ENCODE data around the gene DGKG. TPM values are rescaled to one million over a fixed set of nuclear protein-coding genes. Genes with fewer than 3 reads are reported as not detected.

DGKG gene
- total and polyA plus RNA-seq, 9 of the 15 experiments (the other 6 are each of a cell fraction or from before 2014, with no cell fraction given) = 0.01 to 0.36 (median 0.15) TPM

DNA sequence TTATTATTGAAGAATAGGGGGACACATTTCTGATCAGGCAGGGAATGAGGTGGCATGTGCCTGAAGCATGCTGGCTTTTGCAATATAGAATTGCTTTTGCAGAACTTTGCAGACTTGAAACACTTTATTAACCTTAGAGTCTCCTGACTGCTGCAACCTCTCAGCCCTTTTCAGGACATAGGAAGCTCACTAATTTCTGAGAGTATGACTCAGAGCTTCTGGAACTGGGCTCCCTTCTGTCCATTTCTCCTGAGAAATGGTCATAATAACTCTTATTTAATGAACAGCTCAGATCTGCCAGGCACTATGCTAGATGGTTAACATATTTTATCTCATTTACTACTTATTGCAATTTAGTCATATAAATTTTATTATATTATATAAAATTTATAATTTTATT is 38.6 kb upstream of the DGKG start:
- Histone ChIP-seq H3K36me3 (ENCODE audit: control insufficient read depth, insufficient read depth, low read length) (no peaks in the 10 kb centered on the region), H2AFZ (ENCODE audit: low read depth, low read length) (no peak overlapping the region), H3K79me2 (ENCODE audit: control insufficient read depth, insufficient read depth, low read length) (no peaks in the 10 kb centered on the region), H3K9ac (ENCODE audit: insufficient read depth in 1 of 2, low read depth in 2 of 2, low read length in 2 of 2) (no peak overlapping the region), H4K20me1 (replicated peaks; ENCODE audit: control insufficient read depth, insufficient read depth, low read length) (no peaks in the 10 kb centered on the region), H3K4me3 (no peak overlapping the region), H3K9me1 (ENCODE audit: control insufficient read depth, insufficient read depth, low read length) (no peaks in the 10 kb centered on the region), H3K27me3 (ENCODE audit: control insufficient read depth in 2 of 2, insufficient read depth in 2 of 2, low read length in 2 of 2) (peaks cover 6 to 13% of the 10 kb centered on the region in 2 experiments; a peak in 4 of 5 replicates), H3K9me3 (replicated peaks; ENCODE audit: control insufficient read depth, insufficient read depth, low read depth, low read length) (no peaks in the 10 kb centered on the region), H3K4me2 (ENCODE audit: insufficient read depth, low read length) (no peak overlapping the region), H3K4me1 (replicated peaks in 1 of 2; ENCODE audit: control insufficient read depth in 2 of 2, insufficient read depth in 2 of 2, low read length in 2 of 2) (no peaks in the 10 kb centered on the region), H3K27ac (ENCODE audit: extremely low read depth, low read depth, low read length) (no peak overlapping the region)
- intact Hi-C loops (cut with micrococcal nuclease) (no loop called here), in situ Hi-C loops (cut with MboI) (no loop called here)
- ChIA-PET CTCF (ENCODE audit: low intra/inter-chr PET ratio) (no interaction called here), POLR2A (no interaction called here)
- no peak for DNase-seq (ENCODE audit: extremely low read depth in 1 of 4, low spot score in 3 of 4)
- FAIRE-seq = no peak
- no peak for ATAC-seq
- TF ChIP-seq ZNF224 (CRISPR knock-in tag; IDR thresholded peaks at IDR 0.05) (no peak), ZZZ3 (IDR thresholded peaks at IDR 0.05) (no peak), ZNF584 (CRISPR knock-in tag; IDR thresholded peaks at IDR 0.05; ENCODE audit: low read depth) (no peak), BRD9 (IDR thresholded peaks at IDR 0.05; ENCODE audit: low read depth, partially characterized antibody) (no peak), MAFG (tag; conservative IDR thresholded peaks at IDR 0.05) (no peak), TAF9B (IDR thresholded peaks at IDR 0.05; ENCODE audit: partially characterized antibody) (no peak), CREBBP (IDR thresholded peaks at IDR 0.05; ENCODE audit: low read depth, low read length) (no peak), ZKSCAN8 (CRISPR knock-in tag; IDR thresholded peaks at IDR 0.05) (no peak), MCM5 (IDR thresholded peaks at IDR 0.05; ENCODE audit: low read depth) (no peak), RFX5 (IDR thresholded peaks at IDR 0.05; ENCODE audit: low read depth, low read length) (no peak)
- TF ChIP-seq, protein P1, sequence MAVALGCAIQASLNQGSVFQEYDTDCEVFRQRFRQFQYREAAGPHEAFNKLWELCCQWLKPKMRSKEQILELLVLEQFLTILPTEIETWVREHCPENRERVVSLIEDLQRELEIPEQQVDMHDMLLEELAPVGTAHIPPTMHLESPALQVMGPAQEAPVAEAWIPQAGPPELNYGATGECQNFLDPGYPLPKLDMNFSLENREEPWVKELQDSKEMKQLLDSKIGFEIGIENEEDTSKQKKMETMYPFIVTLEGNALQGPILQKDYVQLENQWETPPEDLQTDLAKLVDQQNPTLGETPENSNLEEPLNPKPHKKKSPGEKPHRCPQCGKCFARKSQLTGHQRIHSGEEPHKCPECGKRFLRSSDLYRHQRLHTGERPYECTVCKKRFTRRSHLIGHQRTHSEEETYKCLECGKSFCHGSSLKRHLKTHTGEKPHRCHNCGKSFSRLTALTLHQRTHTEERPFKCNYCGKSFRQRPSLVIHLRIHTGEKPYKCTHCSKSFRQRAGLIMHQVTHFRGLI (CRISPR knock-in tag; IDR thresholded peaks at IDR 0.05) = no peak
- BruUV-seq (replicated peaks) = no TSS peak
